Esophagus muscularis mucosa (tissue), 4 donors: ENCODE results near the gene MCUR1. TPM values are rescaled to one million over a fixed set of nuclear protein-coding genes. Genes with fewer than 3 reads are reported as not detected.
"Not testable (repeated sequence)": the region's sequence is repeated elsewhere in the genome, so short reads cannot be mapped to it uniquely, and the experiment has no call there.

Experiments used
- DNase-seq: peaks from one replicate; pipeline ENCODE4 v3.0.0-alpha.2; 2017; ENCODE audit errors: extremely low spot score
- H3K27ac ChIP-seq, 4 donors: fragments of 200-600 bp; sonication (generic); replicated peaks in 1 of 4; 1 replicate in 3 of 4; 2 replicates in 1 of 4; pipeline ENCODE4 v1.5.1; 2016 to 2019; ENCODE audit warnings: mild to moderate bottlenecking in 1 of 4
- H3K27me3 ChIP-seq, 4 donors: fragments of 200-600 bp; sonication (generic); one replicate each; pipeline versions ENCODE4 v1.5.1 to v1.6.0; 2016 to 2019
- H3K36me3 ChIP-seq, 4 donors: fragments of 200-600 bp; sonication (generic); one replicate each; pipeline ENCODE4 v1.5.1; 2016 to 2019
- H3K4me1 ChIP-seq, 4 donors: fragments of 200-600 bp; sonication (generic); one replicate each; pipeline ENCODE4 v1.5.1; 2016 to 2019
- H3K4me3 ChIP-seq, 4 donors: fragments of 200-600 bp; sonication (generic); 1 replicate in 2 of 4; 2 replicates in 2 of 4; pipeline ENCODE4 v1.5.1; 2016 to 2019; ENCODE audit warnings: mild to moderate bottlenecking in 4 of 4, moderate library complexity in 1 of 4
- H3K9me3 ChIP-seq, 4 donors: fragments of 200-600 bp; sonication (generic); 1 replicate in 3 of 4; 2 replicates in 1 of 4; pipeline ENCODE4 v1.5.1; 2016 to 2019
- EP300 ChIP-seq: sonication (generic); formaldehyde crosslinking; IDR thresholded peaks from one replicate; pipeline ENCODE4 v1.6.1; 2017; ENCODE audit warnings: antibody characterized with exemption
- POLR2A ChIP-seq: fragments of 450-650 bp; IDR thresholded peaks from one replicate; pipeline ENCODE4 v1.6.1; 2017; ENCODE audit warnings: antibody characterized with exemption, moderate library complexity, mild to moderate bottlenecking, low read depth
- POLR2AphosphoS5 ChIP-seq, 2 donors: sonication (generic); formaldehyde crosslinking; IDR thresholded peaks; one replicate each; pipeline ENCODE4 v1.6.1; 2017; ENCODE audit warnings: antibody characterized with exemption in 2 of 2
- WGBS: methylation state at CpG from one replicate; pipeline ENCODE4 v1.1.5; 2018; 5-methylcytosine and 5-hydroxymethylcytosine counted together
- intact Hi-C: fragments of 100-400 bp; cut with DNase I; formaldehyde crosslinking; loops from one replicate; pipeline ENCODE4 v1.15.1; 2023
- total RNA-seq, 4 donors: library from RNA; depleted of rRNA; stranded (reverse); fragments of >200 nt; gene quantifications; one replicate each; pipeline versions ENCODE4 v1.1.0 to v1.2.1, GENCODE V29; 2016
- TF ChIP-seq, protein P1 (sequence below), 3 experiments: fragments of 200-600 bp in 2 of 3; fragments of 450-650 bp in 1 of 3; sonication (generic) in 2 of 3; IDR thresholded peaks; one replicate each; pipeline ENCODE4 v1.5.1; 2017 to 2019; ENCODE audit warnings: antibody characterized with exemption in 3 of 3, mild to moderate bottlenecking in 2 of 3, moderate library complexity in 1 of 3

Gene MCUR1
- total RNA-seq, 4 donors from 2014 or later, result 7.8 to 19.1 (median 17.9) TPM

DNA sequence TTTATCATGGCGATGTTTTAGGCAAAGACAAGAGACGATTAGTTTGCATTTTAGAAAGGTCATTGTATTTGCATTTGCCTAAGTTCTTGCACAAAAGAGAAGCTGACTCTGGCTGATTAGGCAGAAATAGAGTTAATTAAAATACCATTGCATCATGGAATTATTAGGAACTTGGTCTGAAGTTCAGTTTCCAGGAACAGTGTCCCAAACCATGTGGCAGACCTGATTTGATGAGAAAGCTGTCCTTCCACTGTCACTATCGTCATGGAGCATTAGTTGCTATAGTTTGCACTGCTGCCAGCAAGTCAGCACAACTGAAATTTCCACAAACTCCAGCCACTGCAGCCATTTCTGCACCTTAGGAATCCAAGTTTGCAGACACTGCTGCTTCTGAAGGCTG lies 24.3 kb upstream of the MCUR1 start:
- H3K4me3 ChIP-seq, result no peak overlapping the region
- no peaks in the 10 kb centered on the region for H3K9me3 ChIP-seq
- H3K4me1 ChIP-seq, result no peaks in the 10 kb centered on the region
- no peak overlapping the region for H3K27ac ChIP-seq
- no peak for TF ChIP-seq POLR2A
- TF ChIP-seq, protein P1, sequence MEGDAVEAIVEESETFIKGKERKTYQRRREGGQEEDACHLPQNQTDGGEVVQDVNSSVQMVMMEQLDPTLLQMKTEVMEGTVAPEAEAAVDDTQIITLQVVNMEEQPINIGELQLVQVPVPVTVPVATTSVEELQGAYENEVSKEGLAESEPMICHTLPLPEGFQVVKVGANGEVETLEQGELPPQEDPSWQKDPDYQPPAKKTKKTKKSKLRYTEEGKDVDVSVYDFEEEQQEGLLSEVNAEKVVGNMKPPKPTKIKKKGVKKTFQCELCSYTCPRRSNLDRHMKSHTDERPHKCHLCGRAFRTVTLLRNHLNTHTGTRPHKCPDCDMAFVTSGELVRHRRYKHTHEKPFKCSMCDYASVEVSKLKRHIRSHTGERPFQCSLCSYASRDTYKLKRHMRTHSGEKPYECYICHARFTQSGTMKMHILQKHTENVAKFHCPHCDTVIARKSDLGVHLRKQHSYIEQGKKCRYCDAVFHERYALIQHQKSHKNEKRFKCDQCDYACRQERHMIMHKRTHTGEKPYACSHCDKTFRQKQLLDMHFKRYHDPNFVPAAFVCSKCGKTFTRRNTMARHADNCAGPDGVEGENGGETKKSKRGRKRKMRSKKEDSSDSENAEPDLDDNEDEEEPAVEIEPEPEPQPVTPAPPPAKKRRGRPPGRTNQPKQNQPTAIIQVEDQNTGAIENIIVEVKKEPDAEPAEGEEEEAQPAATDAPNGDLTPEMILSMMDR (IDR thresholded peaks at IDR 0.05), result no peak
- no peak for TF ChIP-seq EP300
- no peak for TF ChIP-seq POLR2AphosphoS5 (IDR thresholded peaks at IDR 0.05)
- WGBS, result 83% methylated on average over 3 of the region's 3 CpGs
- no peak for DNase-seq
- intact Hi-C loops, result no loop called here
- no peaks in the 10 kb centered on the region for H3K27me3 ChIP-seq
- H3K36me3 ChIP-seq, result no peaks in the 10 kb centered on the region

GRCh38 chr6:13836170-13836569 lies 21.8 kb upstream of the MCUR1 start:
- no peak for TF ChIP-seq POLR2A
- no peak for TF ChIP-seq EP300
- TF ChIP-seq, protein P1 (IDR thresholded peaks at IDR 0.05), result no peak
- no peak for TF ChIP-seq POLR2AphosphoS5 (IDR thresholded peaks at IDR 0.05)
- WGBS, result 88% methylated on average over 5 of the region's 5 CpGs
- DNase-seq, result no peak
- intact Hi-C loops, result no loop called here
- H3K4me1 ChIP-seq, result no peaks in the 10 kb centered on the region
- H3K27ac ChIP-seq, result no peak overlapping the region
- H3K27me3 ChIP-seq, result no peaks in the 10 kb centered on the region
- H3K36me3 ChIP-seq, result no peaks in the 10 kb centered on the region
- no peaks in the 10 kb centered on the region for H3K9me3 ChIP-seq
- no peak overlapping the region for H3K4me3 ChIP-seq

- 75% methylated on average over 1 of the region's 1 CpG for WGBS
- intact Hi-C loops, result no loop called here
- TF ChIP-seq POLR2AphosphoS5 (IDR thresholded peaks at IDR 0.05) (no peak), POLR2A (no peak), EP300 (no peak)
- TF ChIP-seq, protein P1 (IDR thresholded peaks at IDR 0.05), result no peak
- no peak for DNase-seq
- Histone ChIP-seq H3K36me3 (no peaks in the 10 kb centered on the region), H3K27me3 (no peaks in the 10 kb centered on the region), H3K9me3 (no peaks in the 10 kb centered on the region), H3K4me3 (no peak overlapping the region), H3K4me1 (no peaks in the 10 kb centered on the region), H3K27ac (no peak overlapping the region)
These were observed 20.4 kb upstream of the MCUR1 start for GRCh38 chr6:13834790-13835189.

GRCh38 chr6:13834018-13834417 lies 19.7 kb upstream of the MCUR1 start:
- WGBS, result 57% methylated on average over 5 of the region's 5 CpGs
- intact Hi-C loops, DNase-seq: not testable (repeated sequence)

DNA sequence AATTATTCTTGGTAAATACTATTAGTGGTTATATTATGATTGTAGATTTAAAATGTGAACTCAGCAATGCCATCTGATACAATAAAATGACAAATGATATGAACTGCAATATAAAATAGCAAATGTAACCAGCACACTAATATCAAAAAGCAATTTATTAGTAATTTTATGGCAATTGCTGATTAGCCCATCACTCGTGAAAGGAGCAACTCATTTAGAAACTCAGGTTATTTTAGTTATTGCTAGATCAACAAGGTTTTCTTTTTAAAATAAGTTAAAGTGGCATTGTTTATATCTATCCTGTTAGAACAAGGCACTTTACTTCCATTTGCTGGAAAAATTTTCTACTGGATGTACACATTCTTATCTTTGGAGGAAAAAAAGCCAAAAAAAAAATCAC lies 18.4 kb upstream of the MCUR1 start:
- TF ChIP-seq, protein P1 (IDR thresholded peaks at IDR 0.05), result no peak
- TF ChIP-seq EP300 (no peak), POLR2AphosphoS5 (IDR thresholded peaks at IDR 0.05) (no peak), POLR2A (no peak)
- no peaks in the 10 kb centered on the region for H3K36me3 ChIP-seq
- no peaks in the 10 kb centered on the region for H3K4me1 ChIP-seq
- H3K27ac ChIP-seq, result no peak overlapping the region
- no peak overlapping the region for H3K4me3 ChIP-seq
- H3K9me3 ChIP-seq, result no peaks in the 10 kb centered on the region
- intact Hi-C loops, result no loop called here
- no peak for DNase-seq
- WGBS, result 92% methylated on average over 1 of the region's 1 CpG
- no peaks in the 10 kb centered on the region for H3K27me3 ChIP-seq

More at GRCh38 chr6:13834018-13834417, 19.7 kb upstream of the MCUR1 start:
- H3K4me3 ChIP-seq, H3K4me1 ChIP-seq, H3K27me3 ChIP-seq, H3K9me3 ChIP-seq, H3K27ac ChIP-seq, H3K36me3 ChIP-seq: not testable (repeated sequence)
